Neuronal stem cell (in vitro differentiated cells): ENCODE results near the gene SLC7A10.
A peak's percentile ranks its signal among the peaks of the same experiment; 100 is the strongest.

Experiments
- DNase-seq: peaks from one replicate; pipeline ENCODE4 v3.0.0-alpha.2; 2013; ENCODE audit warnings: low spot score
- H2AFZ ChIP-seq: one replicate; pipeline ENCODE4 v1.6.1; 2013; ENCODE audit warnings: mild to moderate bottlenecking, low read length, inconsistent platforms
- H2AK5ac ChIP-seq: 2 replicates; pipeline ENCODE4 v1.6.1; 2013; ENCODE audit warnings: low read depth, mild to moderate bottlenecking, inconsistent platforms, low read length, moderate library complexity, mixed read lengths
- H2BK120ac ChIP-seq: 2 replicates; pipeline ENCODE4 v1.6.1; 2013; ENCODE audit warnings: low read depth, mild to moderate bottlenecking, inconsistent platforms, low read length, moderate library complexity, mixed read lengths
- H2BK12ac ChIP-seq: one replicate; pipeline ENCODE4 v1.6.1; 2013; ENCODE audit warnings: low read length, inconsistent platforms
- H2BK15ac ChIP-seq: 2 replicates; pipeline ENCODE4 v1.6.1; 2013; ENCODE audit warnings: mild to moderate bottlenecking, low read length, inconsistent platforms, mixed read lengths
- H2BK5ac ChIP-seq: one replicate; pipeline ENCODE4 v1.6.1; 2013; ENCODE audit warnings: inconsistent platforms, mild to moderate bottlenecking, low read length, moderate library complexity
- H3K14ac ChIP-seq: one replicate; pipeline ENCODE4 v1.6.1; 2013; ENCODE audit warnings: low read length, inconsistent platforms
- H3K18ac ChIP-seq: 2 replicates; pipeline ENCODE4 v1.6.1; 2013; ENCODE audit warnings: low read length, inconsistent platforms
- H3K23ac ChIP-seq: 2 replicates; pipeline ENCODE4 v1.6.1; 2013; ENCODE audit warnings: low read depth, mild to moderate bottlenecking, mixed read lengths, low read length, inconsistent platforms; ENCODE audit not compliant: poor library complexity
- H3K27ac ChIP-seq: replicated peaks from 3 replicates; pipeline ENCODE4 v1.5.1; 2013; ENCODE audit warnings: low read length, inconsistent platforms
- H3K27me3 ChIP-seq, 3 experiments: 2 replicates each; pipeline ENCODE4 v1.6.1; 2013; ENCODE audit warnings: low read length in 3 of 3, mild to moderate bottlenecking in 2 of 3, inconsistent platforms in 1 of 3, low read depth in 1 of 3, mixed read lengths in 1 of 3, moderate library complexity in 1 of 3; ENCODE audit not compliant: control insufficient read depth in 3 of 3, insufficient read depth in 3 of 3
- H3K36me3 ChIP-seq, 2 donors: replicated peaks in 1 of 2; 2 replicates each; pipeline ENCODE4 v1.6.1; 2013; ENCODE audit warnings: low read length in 2 of 2; ENCODE audit not compliant: control insufficient read depth in 2 of 2, insufficient read depth in 2 of 2
- H3K4ac ChIP-seq: 2 replicates; pipeline ENCODE4 v1.6.1; 2013; ENCODE audit warnings: inconsistent platforms, mild to moderate bottlenecking, low read length, moderate library complexity
- H3K4me1 ChIP-seq, 2 donors: 1 replicate in 1 of 2; 2 replicates in 1 of 2; pipeline ENCODE4 v1.6.1; 2013; ENCODE audit warnings: low read length in 2 of 2, low read depth in 1 of 2; ENCODE audit not compliant: control insufficient read depth in 2 of 2, insufficient read depth in 1 of 2
- H3K4me2 ChIP-seq: one replicate; pipeline ENCODE4 v1.6.1; 2013; ENCODE audit warnings: mild to moderate bottlenecking, low read length, inconsistent platforms; ENCODE audit not compliant: insufficient read depth, poor library complexity, severe bottlenecking
- H3K4me3 ChIP-seq, 2 donors: 2 replicates each; pipeline ENCODE4 v1.5.1; 2013; ENCODE audit warnings: low read length in 2 of 2, mild to moderate bottlenecking in 2 of 2, inconsistent platforms in 1 of 2, moderate library complexity in 1 of 2
- H3K79me1 ChIP-seq: one replicate; pipeline ENCODE4 v1.6.1; 2013; ENCODE audit warnings: low read depth, mild to moderate bottlenecking, inconsistent platforms, low read length, moderate library complexity
- H3K9ac ChIP-seq: one replicate; pipeline ENCODE4 v1.6.1; 2013; ENCODE audit warnings: mild to moderate bottlenecking, low read depth, low read length, inconsistent platforms; ENCODE audit not compliant: poor library complexity
- H3K9me3 ChIP-seq, 2 donors: replicated peaks in 1 of 2; 2 replicates each; pipeline versions ENCODE3 to v1.6.1; 2013; ENCODE audit warnings: low read length in 2 of 2, mild to moderate bottlenecking in 2 of 2, inconsistent platforms in 1 of 2, low read depth in 1 of 2, mixed read lengths in 1 of 2, moderate library complexity in 1 of 2; ENCODE audit not compliant: control insufficient read depth in 2 of 2, insufficient read depth in 1 of 2
- H4K8ac ChIP-seq: one replicate; pipeline ENCODE4 v1.6.1; 2013; ENCODE audit warnings: low read depth, mild to moderate bottlenecking, inconsistent platforms, low read length, moderate library complexity
- H4K91ac ChIP-seq: one replicate; pipeline ENCODE4 v1.6.1; 2013; ENCODE audit warnings: low read length, low read depth, mild to moderate bottlenecking, inconsistent platforms; ENCODE audit not compliant: poor library complexity
- WGBS, 2 donors: extraction: QIAGEN DNeasy Blood & Tissue Kit; methylation state at CpG; one replicate each; pipeline ENCODE4 v1.1.7; 2013; ENCODE audit warnings: missing lambda C conversion rate in 2 of 2, mixed read lengths in 1 of 2; ENCODE audit not compliant: insufficient read length in 2 of 2, insufficient replicate concordance in 1 of 2; ENCODE audit errors: extremely low coverage in 2 of 2; 5-methylcytosine and 5-hydroxymethylcytosine counted together

Gene SLC7A10

GRCh38 chr19:33220115-33220514 is 5.5 kb downstream of the SLC7A10 start:
- Histone ChIP-seq H3K27me3 (peaks cover 2 to 48% (median 15%) of the 10 kb centered on the region in 3 experiments), H3K4me1 (peaks cover 0 to 16% of the 10 kb centered on the region in 2 donors), H4K8ac (no peak overlapping the region), H4K91ac (peak overlapping the region; percentile 50), H3K14ac (no peak overlapping the region), H3K36me3 (no peaks in the 10 kb centered on the region), H2AFZ (no peak overlapping the region), H2BK12ac (peak overlapping the region; percentile 4), H3K4ac (no peak overlapping the region), H2BK5ac (no peak overlapping the region), H2AK5ac (peak overlapping the region; percentile 86), H2BK15ac (peak overlapping the region; percentile 95), H3K9me3 (no peaks in the 10 kb centered on the region), H3K18ac (peak overlapping the region; percentile 63), H3K79me1 (no peaks in the 10 kb centered on the region), H3K27ac (no peak overlapping the region), H3K4me2 (no peak overlapping the region), H3K9ac (no peak overlapping the region), H2BK120ac (no peak overlapping the region), H3K23ac (peak overlapping the region; percentile 13), H3K4me3 (no peak overlapping the region)
- WGBS, 2 donors, result no CpG with 5 or more reads among the region's 18 CpGs
- no peak for DNase-seq

GRCh38 chr19:33219261-33219815 is 6.3 kb downstream of the SLC7A10 start:
- H3K23ac ChIP-seq, result no peak overlapping the region
- H2BK5ac ChIP-seq, result no peak overlapping the region
- WGBS, 2 donors, result no CpG with 5 or more reads among the region's 12 CpGs
- no peaks in the 10 kb centered on the region for H3K36me3 ChIP-seq
- no peak overlapping the region for H3K14ac ChIP-seq
- H4K91ac ChIP-seq, result no peak overlapping the region
- no peak overlapping the region for H2BK15ac ChIP-seq
- H3K18ac ChIP-seq, result peak overlapping the region; percentile 88
- peak overlapping the region; percentile 73 for H3K27ac ChIP-seq
- no peak overlapping the region for H3K4me2 ChIP-seq
- H3K79me1 ChIP-seq, result no peaks in the 10 kb centered on the region
- H2AK5ac ChIP-seq, result peak overlapping the region; percentile 86
- no peak overlapping the region for H3K4ac ChIP-seq
- H3K4me3 ChIP-seq, result no peak overlapping the region
- H2AFZ ChIP-seq, result peak overlapping the region; percentile 40
- no peak overlapping the region for H3K9ac ChIP-seq
- H3K4me1 ChIP-seq, result peaks cover 0 to 13% of the 10 kb centered on the region in 2 donors
- no peaks in the 10 kb centered on the region for H3K9me3 ChIP-seq
- peaks cover 0 to 40% (median 8%) of the 10 kb centered on the region in 3 experiments for H3K27me3 ChIP-seq
- no peak overlapping the region for H4K8ac ChIP-seq
- no peak overlapping the region for H2BK120ac ChIP-seq
- no peak for DNase-seq
- H2BK12ac ChIP-seq, result peak overlapping the region; percentile 4

- Histone ChIP-seq H3K23ac (no peak overlapping the region), H4K91ac (no peak overlapping the region), H2BK12ac (no peak overlapping the region), H3K4me1 (peaks cover 0 to 13% of the 10 kb centered on the region in 2 donors), H3K4me3 (no peak overlapping the region), H3K79me1 (no peaks in the 10 kb centered on the region), H3K36me3 (no peaks in the 10 kb centered on the region), H3K9me3 (no peaks in the 10 kb centered on the region), H2BK15ac (peak overlapping the region; percentile 3), H3K27me3 (peaks cover 0 to 29% (median 0%) of the 10 kb centered on the region in 3 experiments), H3K27ac (no peak overlapping the region), H3K4me2 (no peak overlapping the region), H4K8ac (no peak overlapping the region), H3K14ac (no peak overlapping the region), H2AFZ (no peak overlapping the region), H3K9ac (no peak overlapping the region), H2BK5ac (no peak overlapping the region), H3K4ac (no peak overlapping the region), H2BK120ac (no peak overlapping the region), H2AK5ac (peak overlapping the region; percentile 38), H3K18ac (peak overlapping the region; percentile 38)
- no peak for DNase-seq
- WGBS, 2 donors, result no CpG with 5 or more reads among the region's 8 CpGs
Measured at GRCh38 chr19:33217881-33218280, 7.8 kb downstream of the SLC7A10 start.

- Histone ChIP-seq H3K14ac (peak overlapping the region; percentile 47), H3K9ac (no peak overlapping the region), H3K4me3 (no peak overlapping the region), H3K27ac (no peak overlapping the region), H3K4me2 (no peak overlapping the region), H3K36me3 (no peaks in the 10 kb centered on the region), H2AFZ (no peak overlapping the region), H3K79me1 (no peaks in the 10 kb centered on the region), H3K4ac (no peak overlapping the region), H2BK5ac (peak overlapping the region; percentile 72), H3K9me3 (no peaks in the 10 kb centered on the region), H2BK15ac (peak overlapping the region; percentile 79), H3K27me3 (peaks cover 0 to 18% (median 0%) of the 10 kb centered on the region in 3 experiments), H3K18ac (peak overlapping the region; percentile 85), H4K91ac (no peak overlapping the region), H2BK120ac (no peak overlapping the region), H3K4me1 (peaks cover 0 to 13% of the 10 kb centered on the region in 2 donors), H2BK12ac (peak overlapping the region; percentile 91), H4K8ac (no peak overlapping the region), H2AK5ac (peak overlapping the region; percentile 86), H3K23ac (peak overlapping the region; percentile 77)
- no peak for DNase-seq
- no CpG with 5 or more reads among the region's 12 CpGs for WGBS, 2 donors
Measured at GRCh38 chr19:33216198-33216830, 9.3 kb downstream of the SLC7A10 start.
